Eye (tissue), 1 donor: ENCODE data around the gene NEUROG3.

Source experiments
- DNase-seq: peaks from one replicate; pipeline ENCODE4 v3.0.0-alpha.2; 2015

Gene NEUROG3, protein sequence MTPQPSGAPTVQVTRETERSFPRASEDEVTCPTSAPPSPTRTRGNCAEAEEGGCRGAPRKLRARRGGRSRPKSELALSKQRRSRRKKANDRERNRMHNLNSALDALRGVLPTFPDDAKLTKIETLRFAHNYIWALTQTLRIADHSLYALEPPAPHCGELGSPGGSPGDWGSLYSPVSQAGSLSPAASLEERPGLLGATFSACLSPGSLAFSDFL

GRCh38 chr10:69573056-69573806 is at the start of gene NEUROG3:
Gene NEUROG3, minus strand, starts transcription at chr10:69573422. Its CDS starts 379 bp downstream, at chr10:69573043.
- DNase-seq = peak; percentile 50

- no peak for DNase-seq
Measured at GRCh38 chr10:69620625-69621024, 47.4 kb upstream of the NEUROG3 start.

GRCh38 chr10:69619626-69620025 is 46.4 kb upstream of the NEUROG3 start:
- DNase-seq = no peak

- DNase-seq = no peak
Measured at GRCh38 chr10:69618746-69619145, 45.5 kb upstream of the NEUROG3 start.

- no peak for DNase-seq
Measured at GRCh38 chr10:69616358-69616757, 43.1 kb upstream of the NEUROG3 start.

DNA sequence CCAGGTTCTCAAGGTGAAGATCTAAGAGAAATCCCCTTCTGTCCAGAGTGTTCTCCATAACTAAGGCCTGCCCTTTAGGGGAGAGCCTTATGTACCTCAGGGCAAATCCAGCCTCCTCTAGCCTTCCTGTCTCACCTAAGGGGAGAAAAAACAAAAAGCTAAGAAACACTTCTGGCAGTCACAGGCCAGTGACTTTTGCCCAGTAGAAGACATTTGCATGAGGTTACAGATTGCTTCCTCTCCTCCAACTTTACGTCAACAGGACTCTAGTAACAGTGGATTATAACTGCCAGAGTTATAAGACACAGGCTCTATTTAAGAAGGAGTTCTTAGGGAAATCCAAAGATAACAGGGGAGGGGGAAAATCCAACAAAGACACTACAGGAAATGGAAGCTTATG is 40.9 kb upstream of the NEUROG3 start:
- DNase-seq = no peak

DNA sequence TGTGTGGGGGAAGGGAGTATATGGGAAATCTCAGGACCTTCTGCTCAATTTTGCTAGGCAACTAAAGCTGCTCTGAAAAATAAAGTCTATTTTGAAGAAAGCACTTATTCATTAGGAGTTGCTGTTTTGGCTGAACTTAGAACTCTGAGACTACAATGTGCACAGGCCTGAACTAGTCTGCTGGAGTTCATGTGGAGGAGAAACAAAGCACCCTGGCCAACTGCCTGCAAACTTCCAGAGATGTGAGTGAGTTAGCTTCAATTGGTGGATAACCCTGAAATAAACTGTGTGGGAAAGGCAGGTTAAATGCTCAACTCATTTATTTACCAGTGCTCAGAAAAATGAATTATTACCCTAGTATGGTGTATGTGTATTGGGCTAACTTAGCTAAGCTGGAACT is 39.5 kb upstream of the NEUROG3 start:
- DNase-seq = no peak

- DNase-seq = no peak
Measured at GRCh38 chr10:69609077-69609476, 35.9 kb upstream of the NEUROG3 start.

- DNase-seq = no peak
Measured at GRCh38 chr10:69600761-69601330, 27.6 kb upstream of the NEUROG3 start.

GRCh38 chr10:69588358-69588757 is 15.1 kb upstream of the NEUROG3 start:
- no peak for DNase-seq

DNA sequence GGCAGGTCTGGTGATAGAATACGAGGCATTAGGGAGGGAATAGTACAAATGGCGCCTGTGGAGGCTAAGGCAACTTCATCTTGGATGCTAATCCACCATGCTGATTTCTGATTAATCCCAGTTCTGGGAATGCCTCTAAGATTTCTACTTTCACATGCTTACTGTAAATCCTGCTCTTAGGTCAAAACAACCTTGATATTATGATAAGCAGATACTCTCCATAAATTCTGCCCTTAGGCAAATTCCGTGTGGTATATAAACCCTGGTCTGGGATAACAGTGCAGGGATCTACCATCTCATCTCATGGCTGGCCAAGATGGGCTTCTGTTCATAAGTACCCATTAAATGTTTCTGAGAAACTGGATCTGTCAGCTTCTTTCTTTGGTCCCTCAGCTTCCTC is 11.4 kb upstream of the NEUROG3 start:
- no peak for DNase-seq

- no peak for DNase-seq
Measured at GRCh38 chr10:69583106-69583505, 9.9 kb upstream of the NEUROG3 start.

DNA sequence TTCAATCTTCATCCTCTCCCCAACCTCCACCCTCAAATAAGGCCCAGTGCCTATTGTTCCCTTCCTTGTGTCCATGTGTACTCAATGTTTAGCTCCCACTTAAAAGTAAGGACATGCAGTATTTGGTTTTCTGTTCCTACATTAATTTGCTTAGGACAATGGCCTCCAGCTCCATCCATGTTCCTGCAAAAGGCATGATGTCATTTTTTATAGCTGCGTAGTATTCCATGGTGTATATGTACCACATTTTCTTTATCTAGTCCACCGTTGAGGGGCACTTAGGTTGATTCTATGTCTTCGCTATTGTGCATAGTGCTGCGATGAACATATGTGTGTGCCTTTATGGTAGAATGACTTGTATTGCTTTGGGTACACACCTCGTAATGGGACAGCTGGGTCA is 7.2 kb upstream of the NEUROG3 start:
- no peak for DNase-seq

DNA sequence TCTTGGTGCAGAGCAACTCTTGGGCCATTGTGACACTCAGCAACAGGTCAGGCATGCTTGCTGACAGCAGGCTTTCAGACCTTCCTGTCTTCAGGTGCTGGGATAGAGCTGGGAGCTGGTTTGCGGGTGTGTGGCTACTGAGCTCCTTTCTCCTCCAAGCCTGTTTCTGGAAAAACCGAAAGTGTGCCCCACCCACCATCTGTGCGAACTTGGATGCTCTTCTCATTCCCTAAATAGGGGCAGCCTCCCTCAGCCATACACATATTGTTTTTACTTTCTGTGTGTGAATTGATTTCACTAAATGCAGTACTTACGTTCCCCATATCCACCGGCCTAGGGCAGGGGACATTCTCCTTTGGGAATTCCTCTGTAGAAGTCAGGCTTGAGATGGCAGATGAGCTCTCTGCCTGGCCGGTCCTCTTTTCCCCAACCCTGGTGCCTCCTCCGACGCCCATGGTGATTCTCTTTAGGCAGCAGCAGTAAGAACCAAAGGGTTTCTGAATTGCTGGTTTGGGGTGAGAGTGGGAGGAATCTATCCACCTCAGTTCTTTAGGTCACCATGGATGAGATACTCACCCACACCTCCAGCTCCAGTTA is 6.3 kb upstream of the NEUROG3 start:
- no peak for DNase-seq

- DNase-seq = no peak
Measured at GRCh38 chr10:69578508-69578991, 5.3 kb upstream of the NEUROG3 start.

- DNase-seq = peak; percentile 5
Measured at GRCh38 chr10:69577268-69578232, 4.3 kb upstream of the NEUROG3 start.

- DNase-seq = peak; percentile 7
Measured at GRCh38 chr10:69576334-69577011, 3.3 kb upstream of the NEUROG3 start.

DNA sequence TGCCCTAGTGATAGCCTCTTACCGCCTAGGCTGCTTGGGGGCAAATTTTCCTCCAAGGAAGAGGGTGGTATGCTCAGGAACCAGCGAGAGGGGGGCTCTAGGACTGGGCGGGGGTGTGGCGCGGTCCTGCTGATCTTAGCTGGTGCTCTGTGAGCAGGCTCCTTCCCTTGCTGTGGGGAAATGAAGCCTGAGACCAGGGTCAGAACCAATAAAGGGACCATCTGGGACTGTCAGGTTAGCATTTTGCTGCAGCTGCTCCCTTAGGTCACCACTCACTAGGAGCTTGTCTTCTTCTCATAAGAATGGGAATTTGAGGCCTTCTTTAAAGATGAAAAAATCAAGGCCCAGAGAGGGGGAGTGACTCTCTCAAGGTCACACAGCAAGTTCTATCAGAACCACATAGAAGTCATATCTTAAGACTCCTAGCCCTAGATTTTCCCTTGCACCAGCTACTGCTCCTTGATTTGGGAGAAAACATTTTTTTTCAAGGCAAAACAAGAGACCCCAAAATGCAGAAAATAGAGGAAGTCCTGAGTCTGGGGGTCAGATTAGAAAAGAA is 2.0 kb upstream of the NEUROG3 start:
- DNase-seq = no peak

GRCh38 chr10:69574571-69574978 is 1.4 kb upstream of the NEUROG3 start:
- DNase-seq = peak; percentile 25

DNA sequence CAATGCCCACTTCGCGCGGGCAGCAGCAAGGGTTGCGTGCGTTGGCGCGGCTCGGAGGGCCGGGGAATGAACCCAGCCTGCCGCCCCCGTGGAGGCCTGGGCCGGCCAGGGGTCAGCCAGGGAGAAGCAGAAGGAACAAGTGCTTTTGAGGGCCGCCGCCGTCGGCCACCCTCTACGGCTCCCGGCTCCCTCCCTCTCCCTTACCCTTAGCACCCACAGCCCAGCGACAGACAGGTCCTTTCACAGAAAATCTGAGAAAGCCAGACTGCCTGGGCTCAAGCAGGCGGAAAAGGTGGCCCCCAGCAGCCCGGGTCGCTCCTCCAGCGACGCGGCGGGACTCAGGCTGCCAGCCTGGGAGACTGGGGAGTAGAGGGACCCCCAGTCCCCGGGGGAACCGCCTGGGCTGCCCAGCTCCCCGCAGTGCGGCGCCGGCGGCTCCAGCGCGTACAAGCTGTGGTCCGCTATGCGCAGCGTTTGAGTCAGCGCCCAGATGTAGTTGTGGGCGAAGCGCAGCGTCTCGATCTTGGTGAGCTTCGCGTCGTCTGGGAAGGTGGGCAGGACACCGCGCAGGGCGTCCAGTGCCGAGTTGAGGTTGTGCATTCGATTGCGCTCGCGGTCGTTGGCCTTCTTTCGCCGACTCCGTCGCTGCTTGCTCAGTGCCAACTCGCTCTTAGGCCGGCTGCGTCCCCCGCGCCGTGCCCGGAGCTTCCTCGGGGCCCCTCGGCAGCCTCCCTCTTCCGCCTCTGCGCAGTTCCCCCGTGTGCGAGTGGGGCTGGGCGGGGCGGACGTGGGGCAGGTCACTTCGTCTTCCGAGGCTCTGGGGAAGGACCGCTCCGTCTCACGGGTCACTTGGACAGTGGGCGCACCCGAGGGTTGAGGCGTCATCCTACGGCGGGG is 815 bp downstream of the NEUROG3 start:
- DNase-seq = peak; percentile 46
